Medulla oblongata (tissue), 1 donor: Measurements from ENCODE around the gene TIAM1.
"Not testable (repeated sequence)": the region's sequence is repeated elsewhere in the genome, so short reads cannot be mapped to it uniquely, and the experiment has no call there.

Experiments used
- DNase-seq: peaks from one replicate; pipeline ENCODE4 v3.0.0-alpha.2; 2015; ENCODE audit errors: extremely low spot score

TIAM1 gene

GRCh38 chr21:31253684-31254083, 90.4 kb downstream of the TIAM1 start:
- no peak for DNase-seq

- DNase-seq = no peak
Observed at GRCh38 chr21:31252611-31253010, 91.5 kb downstream of the TIAM1 start.

GRCh38 chr21:31252091-31252490, 92.0 kb downstream of the TIAM1 start:
- no peak for DNase-seq

DNA sequence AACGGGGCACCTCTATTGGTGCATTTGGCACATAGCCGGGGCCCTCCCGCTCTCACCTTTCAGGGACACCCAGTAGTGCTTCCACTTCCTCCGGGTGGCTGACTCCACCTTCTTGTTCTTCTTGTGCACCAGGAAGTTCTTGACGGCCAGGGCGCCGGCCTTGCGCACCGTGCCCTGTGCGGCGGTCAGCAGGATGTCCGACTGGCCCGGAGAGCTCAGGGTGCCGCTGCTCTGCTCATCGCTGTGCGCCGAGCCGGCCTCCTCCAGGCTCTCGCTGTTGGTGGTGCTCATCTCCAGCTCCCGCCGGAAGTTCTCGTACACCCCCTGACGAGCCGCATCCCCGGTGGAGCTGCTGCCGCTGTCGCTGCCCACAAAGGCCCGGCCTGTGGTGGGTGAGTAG, 92.4 kb downstream of the TIAM1 start:
- DNase-seq = no peak

GRCh38 chr21:31248598-31248997, 95.5 kb downstream of the TIAM1 start:
- no peak for DNase-seq

DNA sequence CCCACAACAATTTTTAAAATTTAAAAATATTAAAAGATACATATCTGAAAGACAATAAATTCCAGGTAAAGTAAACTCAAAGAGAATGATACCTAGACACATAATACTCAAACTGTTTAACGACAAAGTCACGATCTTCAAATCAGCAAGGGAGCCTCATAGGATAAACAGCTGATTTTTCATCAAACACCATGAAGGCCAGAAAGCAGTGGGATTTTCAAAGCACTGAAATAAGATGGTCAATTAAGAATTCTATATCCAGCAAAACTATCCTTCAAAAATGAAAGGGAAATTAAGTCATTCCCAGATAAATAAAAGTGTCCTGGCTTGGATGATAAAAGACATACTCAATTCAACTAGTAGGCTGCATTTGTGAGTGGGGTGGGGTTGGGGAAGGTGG, 100.5 kb downstream of the TIAM1 start:
- DNase-seq = no peak

- DNase-seq = no peak
Observed at GRCh38 chr21:31236528-31236927, 107.5 kb downstream of the TIAM1 start.

DNA sequence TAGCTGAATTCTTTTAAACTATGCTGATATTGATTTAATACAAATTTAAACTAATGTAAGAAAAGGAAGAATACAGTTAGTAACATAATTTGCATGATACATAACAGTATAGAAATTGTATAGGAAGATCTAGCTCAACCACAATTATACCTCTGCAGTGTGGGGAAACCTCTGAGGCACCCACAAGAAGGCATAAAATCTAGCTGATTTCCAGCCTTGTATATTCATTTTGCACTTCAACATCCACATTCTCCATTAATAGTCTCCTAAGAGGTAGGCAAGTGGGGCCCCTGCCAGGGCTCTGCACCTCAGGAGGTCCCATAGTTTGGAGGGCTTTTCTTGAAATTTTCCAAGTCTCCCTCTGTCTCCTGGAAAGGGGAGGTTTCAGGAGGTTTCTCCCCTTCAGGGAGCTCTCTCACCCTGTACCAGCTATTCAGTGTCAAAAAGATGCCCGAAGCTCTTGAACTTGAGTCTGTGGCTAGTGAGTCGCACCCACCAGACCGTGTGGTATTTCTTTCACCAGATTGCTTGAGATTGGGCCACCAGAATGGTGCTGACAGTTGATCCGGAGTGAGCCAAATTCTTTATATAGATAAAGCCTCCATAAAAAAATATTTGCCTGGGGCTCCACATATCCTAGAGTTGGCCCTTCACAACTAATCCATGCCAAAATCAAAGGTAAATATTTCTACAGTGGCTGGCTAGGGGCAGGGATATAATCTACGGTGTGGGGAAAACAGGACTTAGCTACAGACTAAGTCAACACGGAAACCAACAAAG, 108.2 kb downstream of the TIAM1 start:
- DNase-seq = no peak

GRCh38 chr21:31234936-31235335, 109.1 kb downstream of the TIAM1 start:
- no peak for DNase-seq

DNA sequence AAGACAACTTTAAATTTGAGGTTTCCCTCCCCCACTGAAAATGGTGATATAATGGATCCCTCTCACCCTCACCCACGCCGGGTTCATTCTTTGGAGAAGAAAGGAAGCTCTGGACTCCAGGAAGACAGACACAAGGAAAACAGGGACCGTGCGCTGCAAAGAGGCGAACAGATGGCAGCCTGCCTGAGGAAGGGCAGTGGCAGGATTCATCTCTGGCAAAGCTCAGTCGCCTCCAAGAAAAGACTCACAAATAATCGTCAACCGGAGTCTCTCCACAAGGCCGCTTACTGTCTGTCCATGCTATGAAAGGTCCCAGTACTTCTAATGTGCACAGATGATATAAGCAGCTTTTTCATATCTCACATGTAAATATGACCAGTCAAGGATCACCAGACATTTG, 110.3 kb downstream of the TIAM1 start:
- no peak for DNase-seq

- DNase-seq = no peak
Observed at GRCh38 chr21:31232344-31232743, 111.7 kb downstream of the TIAM1 start.

DNA sequence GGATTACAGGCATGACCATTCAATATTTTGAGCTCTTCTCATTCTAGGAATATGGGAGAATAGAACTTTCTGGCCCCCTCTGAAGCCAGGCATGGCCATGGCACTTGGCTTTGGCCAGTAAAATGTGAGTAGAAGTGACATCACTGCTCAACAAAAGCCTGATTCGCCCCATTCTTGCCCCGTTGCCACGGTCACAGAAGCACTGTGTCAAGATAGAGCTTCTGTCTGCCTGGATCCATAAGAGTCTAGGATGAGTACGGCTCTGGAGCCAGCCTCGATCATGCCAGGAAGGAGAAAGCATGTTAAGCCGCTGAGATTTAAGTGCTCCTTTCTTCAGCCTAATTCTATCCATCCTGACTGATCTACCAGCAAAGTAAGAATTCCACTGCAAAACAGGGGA, 113.1 kb downstream of the TIAM1 start:
- no peak for DNase-seq

DNA sequence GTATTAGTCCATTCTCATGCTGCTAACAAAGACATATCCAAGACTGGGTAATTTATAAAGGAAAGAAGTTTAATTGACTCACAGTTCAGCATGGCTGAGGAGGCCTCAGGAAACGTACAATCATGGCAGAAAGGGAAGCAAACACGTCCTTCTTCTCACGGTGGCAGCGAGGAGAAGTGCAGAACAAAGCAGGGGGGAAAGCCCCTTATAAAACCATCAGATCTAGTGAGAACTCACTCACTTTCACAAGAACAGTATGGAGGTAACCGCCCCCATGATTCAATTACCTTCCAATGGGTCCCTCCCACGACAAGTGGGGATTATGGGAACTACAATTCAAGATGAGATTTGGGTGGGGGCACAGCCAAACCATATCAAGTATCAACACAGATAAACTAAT, 115.3 kb downstream of the TIAM1 start:
- not testable (repeated sequence) for DNase-seq

DNA sequence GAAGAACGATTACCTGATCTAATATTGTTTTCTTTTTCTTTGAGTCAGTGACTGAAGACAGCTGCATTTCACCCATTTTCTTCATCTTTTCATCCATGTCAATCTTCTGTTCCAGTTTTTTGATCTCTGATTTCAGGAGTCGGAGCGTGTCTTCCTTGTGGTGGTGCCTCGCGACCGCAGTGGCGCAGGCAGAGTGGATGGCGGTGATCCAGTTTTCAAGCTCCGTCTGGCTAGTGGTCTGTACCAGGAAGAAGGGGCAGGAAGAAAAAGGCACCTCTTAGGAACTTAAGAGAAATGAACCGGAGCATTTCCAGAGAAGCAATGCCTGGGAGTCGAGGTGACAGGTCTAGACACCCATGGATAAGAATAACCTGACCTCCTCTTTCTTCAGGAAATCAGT, 118.3 kb downstream of the TIAM1 start:
- DNase-seq = no peak

- no peak for DNase-seq
Observed at GRCh38 chr21:31222142-31222541, 121.9 kb downstream of the TIAM1 start.

DNA sequence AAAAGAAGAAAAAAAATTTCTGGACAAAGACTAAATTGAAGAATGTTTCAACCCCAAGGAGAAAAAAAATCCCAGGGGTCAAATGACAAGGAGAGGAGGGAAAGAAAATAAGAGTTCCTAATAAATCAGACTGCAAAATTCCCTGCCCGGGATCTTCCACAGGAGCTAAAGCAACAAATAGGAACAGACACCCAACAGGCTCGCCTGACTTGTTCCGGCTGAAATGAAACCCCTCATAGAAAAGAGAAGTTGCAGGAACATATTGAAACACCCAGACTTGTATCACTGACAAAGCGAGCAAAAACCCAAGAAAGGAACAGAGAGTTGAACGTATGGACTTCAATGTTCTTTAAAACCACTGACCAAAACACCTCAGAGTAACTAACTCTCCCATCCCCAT, 123.0 kb downstream of the TIAM1 start:
- peak; percentile 76 for DNase-seq

DNA sequence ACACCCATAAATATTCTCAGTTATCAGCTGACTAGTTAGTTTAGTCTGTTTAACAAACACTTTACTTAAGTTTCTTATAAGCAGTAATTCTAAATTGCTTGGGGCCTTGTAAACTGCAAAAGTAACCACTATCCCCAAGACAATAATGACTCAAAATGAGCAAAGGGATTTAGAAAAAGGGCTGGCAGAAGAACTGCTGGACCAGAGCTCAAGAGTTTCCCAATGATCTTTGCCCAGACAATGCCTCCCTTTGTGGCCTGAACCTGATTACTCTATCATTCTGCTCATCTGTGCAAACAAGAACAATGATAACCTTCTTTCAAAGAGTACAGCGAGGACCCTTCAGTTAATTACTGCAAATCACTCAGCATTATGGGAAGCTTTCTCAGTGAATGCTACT, 123.5 kb downstream of the TIAM1 start:
- DNase-seq = peak; percentile 65

DNA sequence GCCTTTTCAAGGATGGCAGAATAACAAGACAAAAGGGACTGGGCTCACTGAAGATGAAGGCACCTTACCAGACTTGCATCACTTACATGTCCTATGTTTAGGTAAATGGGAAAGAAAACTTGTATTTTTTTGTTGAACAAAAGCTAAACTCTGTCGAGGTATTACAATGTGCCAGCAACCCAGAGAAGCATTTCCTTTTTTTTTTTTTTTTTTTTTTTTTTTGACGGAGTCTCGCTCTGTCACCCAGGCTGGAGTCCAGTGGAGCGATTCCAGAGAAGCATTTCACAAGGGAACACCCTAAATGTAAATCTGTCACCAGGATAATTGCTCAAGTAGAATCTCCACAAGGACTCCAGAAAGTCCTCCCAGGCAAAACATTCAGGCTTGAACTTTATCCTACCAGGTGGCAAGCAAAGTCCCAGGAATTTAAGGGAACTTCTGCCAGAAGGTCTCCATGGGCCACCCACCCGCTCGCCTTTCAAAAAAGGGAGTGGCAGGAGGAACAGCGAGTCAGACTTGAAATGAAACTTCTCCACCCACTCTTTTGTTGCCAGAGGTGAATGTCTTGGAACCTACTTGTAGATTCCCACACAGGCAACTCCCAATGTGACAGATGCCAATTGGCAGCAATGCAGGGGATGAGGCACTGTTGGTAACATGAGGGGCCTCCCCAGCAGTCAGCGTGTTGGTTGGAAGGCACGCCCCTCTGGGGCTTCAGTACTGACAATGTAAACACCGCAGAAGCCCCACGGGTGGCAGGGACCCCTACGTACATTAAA, 125.0 kb downstream of the TIAM1 start:
- peak; percentile 35 for DNase-seq

DNA sequence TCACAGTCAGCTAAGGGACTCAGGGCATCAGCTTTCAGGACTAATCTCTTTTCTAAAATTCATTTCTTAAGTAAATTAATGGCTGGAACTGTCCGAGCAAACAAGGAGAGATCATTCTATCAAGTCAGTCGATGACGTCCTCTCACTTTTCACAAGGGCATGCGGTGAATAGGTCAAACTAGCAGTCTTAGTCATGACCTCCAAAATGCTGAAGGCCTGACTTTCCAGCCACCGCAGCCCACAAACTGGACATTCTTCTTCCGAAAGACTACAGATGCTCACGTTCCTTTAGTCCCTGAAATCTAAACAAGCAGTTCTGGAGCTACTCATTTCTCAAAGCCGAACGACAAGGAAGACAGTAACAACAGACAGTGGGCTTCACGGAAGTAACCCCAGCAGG, 127.9 kb downstream of the TIAM1 start:
- DNase-seq = no peak

GRCh38 chr21:31213787-31214186, 130.3 kb downstream of the TIAM1 start:
- DNase-seq = no peak

GRCh38 chr21:31211836-31212235, 132.2 kb downstream of the TIAM1 start:
- no peak for DNase-seq

DNA sequence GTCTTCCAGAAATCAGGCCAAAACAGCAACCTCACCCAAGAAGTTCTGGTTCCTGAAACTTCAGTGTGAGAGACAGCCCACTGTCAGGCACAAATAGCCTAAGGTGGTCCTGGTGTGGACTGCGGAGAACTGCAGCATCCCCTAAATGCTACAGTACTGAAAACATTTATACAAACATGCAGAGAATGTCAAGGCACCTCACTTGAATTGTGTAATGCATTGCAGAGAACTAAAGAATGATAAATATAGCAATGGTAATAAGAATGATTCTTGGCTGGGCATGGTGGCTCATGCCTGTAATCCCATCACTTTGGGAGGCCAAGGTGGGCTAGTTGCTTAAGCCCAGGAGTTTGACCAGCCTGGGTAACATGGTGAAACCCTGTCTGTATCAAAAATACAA, 138.6 kb downstream of the TIAM1 start:
- no peak for DNase-seq

- DNase-seq = no peak
Observed at GRCh38 chr21:31204801-31205200, 139.3 kb downstream of the TIAM1 start.
